Measurements from ENCODE around the gene ADTRP. TPM values are rescaled to one million over a fixed set of nuclear protein-coding genes. Genes with fewer than 3 reads are reported as not detected.

ADTRP gene
- total and polyA plus RNA-seq, 10 of the 15 experiments (the other 5 are each of a cell fraction or from before 2014, with no cell fraction given): 0.10 to 2.6 (median 2.1) TPM

- no peak for TF ChIP-seq CEBPZ (IDR thresholded peaks at IDR 0.05; ENCODE audit: low read depth, low read length)
- TF ChIP-seq IRF5 (IDR thresholded peaks at IDR 0.05; ENCODE audit: borderline replicate concordance): no peak
Observed at GRCh38 chr6:11769244-11769643, 9.4 kb downstream of the ADTRP start (continued).

GRCh38 chr6:11767978-11768756 lies 10.4 kb downstream of the ADTRP start:
- no peak for ATAC-seq
- ChIA-PET RAD21 (ENCODE audit: unreplicated experiment) (interaction anchor here (1.4 kb wide), 1 partner anchor 10 kb away, joined by 4 read pairs; the partner anchor contains the start of gene ADTRP), CTCF (interaction anchor here (1.1 to 1.3 kb wide), 3 partner anchors 9 to 18 kb away, joined by 3 read pairs; no protein-coding TSS in a partner anchor), SMC1A (ENCODE audit: uncharacterized antibody, unreplicated experiment) (interaction anchor here (0.7 to 3.2 kb wide), 7 partner anchors 8 to 112 kb away, joined by 3 to 9 read pairs (median 5); no protein-coding TSS in a partner anchor), POLR2A (no interaction called here)
- in situ Hi-C loops (cut with MboI): no loop called here
- Histone ChIP-seq H2AFZ (ENCODE audit: control insufficient read depth, low read depth, low read length) (no peak overlapping the region), H3K4me2 (ENCODE audit: control insufficient read depth, insufficient read depth) (no peak overlapping the region), H3K4me1 (ENCODE audit: control insufficient read depth, insufficient read depth, low read length) (peaks cover 11% of the 10 kb centered on the region), H3K4me3 (no peak overlapping the region), H3K79me2 (ENCODE audit: control insufficient read depth, insufficient read depth, low read length) (no peaks in the 10 kb centered on the region), H3K27me3 (replicated peaks in 1 of 2; ENCODE audit: control insufficient read depth in 2 of 2, insufficient read depth in 2 of 2, low read length in 1 of 2) (no peaks in the 10 kb centered on the region), H3K27ac (ENCODE audit: control insufficient read depth, insufficient read depth) (no peak overlapping the region), H3K9ac (ENCODE audit: control insufficient read depth, insufficient read depth, low read length) (no peak overlapping the region), H4K20me1 (ENCODE audit: control insufficient read depth, insufficient read depth) (no peaks in the 10 kb centered on the region), H3K36me3 (ENCODE audit: control insufficient read depth in 2 of 2, insufficient read depth in 2 of 2, low read length in 1 of 2) (no peaks in the 10 kb centered on the region), H3K9me3 (replicated peaks; ENCODE audit: control insufficient read depth, insufficient read depth, low read length) (no peaks in the 10 kb centered on the region)
- no TSS peak for BruUV-seq (replicated peaks)
- FAIRE-seq: no peak
- DNase-seq (ENCODE audit: low read depth, low spot score): no peak
- WGBS (ENCODE audit: insufficient coverage, insufficient replicate concordance, low lambda C conversion rate, missing lambda C conversion rate): 66% methylated on average over 7 of the region's 7 CpGs
- intact Hi-C loops (cut with micrococcal nuclease; ENCODE audit: unreplicated experiment): no loop called here
- TF ChIP-seq USF2 (IDR thresholded peaks at IDR 0.05; ENCODE audit: borderline replicate concordance, low read depth, low read length) (no peak), KDM1A (IDR thresholded peaks at IDR 0.05; ENCODE audit: borderline replicate concordance) (no peak), GATAD2B (conservative IDR thresholded peaks at IDR 0.05; ENCODE audit: low read depth) (no peak), TAF1 (IDR thresholded peaks at IDR 0.05; ENCODE audit: borderline replicate concordance, low read depth, low read length) (no peak), IRF3 (IDR thresholded peaks at IDR 0.05) (no peak), EZH2 (IDR thresholded peaks at IDR 0.05; ENCODE audit: borderline replicate concordance, control insufficient read depth, low read depth, low read length) (no peak), CHD4 (IDR thresholded peaks at IDR 0.05) (no peak), RELA (IDR thresholded peaks at IDR 0.05; ENCODE audit: borderline replicate concordance, partially characterized antibody) (no peak), CHD1 (IDR thresholded peaks at IDR 0.05; ENCODE audit: low read depth, low read length) (no peak), RELB (IDR thresholded peaks at IDR 0.05; ENCODE audit: low read depth) (no peak)
